ENCODE measurements around the gene PRCP.

PRCP gene

DNA sequence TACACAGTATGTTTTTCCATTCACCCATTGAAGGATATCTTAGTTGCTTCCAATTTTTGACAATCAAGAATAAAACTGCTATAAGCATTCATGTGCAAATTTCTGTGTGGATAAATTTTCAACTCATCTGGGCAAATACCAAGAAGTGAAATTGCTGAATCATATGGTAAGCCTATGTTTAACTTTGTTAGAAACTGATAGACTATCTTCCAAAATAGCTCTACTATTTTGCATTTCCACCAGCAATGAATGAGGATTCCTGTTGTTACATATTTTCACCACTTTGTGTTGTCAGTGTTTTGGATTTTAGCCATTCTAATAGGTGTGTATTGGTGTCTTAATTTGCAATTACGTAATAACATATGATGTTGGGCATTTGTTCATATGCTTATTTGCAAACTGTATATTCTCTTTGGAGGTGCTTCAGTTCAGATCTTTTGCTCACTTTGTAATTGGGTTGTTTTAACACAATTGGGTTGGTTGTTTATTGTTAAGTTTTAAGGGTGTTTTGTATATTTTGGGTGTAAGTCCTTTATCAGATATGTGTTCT lies 117.3 kb downstream of the PRCP start:
- no peak overlapping the region for H3K4me3 ChIP-seq (ENCODE audit: control insufficient read depth in 1 of 7, extremely low read depth in 1 of 7, insufficient read depth in 4 of 7, low read depth in 2 of 7, low read length in 6 of 7)
- H3K36me3 ChIP-seq (ENCODE audit: control insufficient read depth in 4 of 4, insufficient read depth in 4 of 4, low read length in 3 of 4), result no peaks in the 10 kb centered on the region
- H3K27ac ChIP-seq (ENCODE audit: insufficient read depth in 1 of 2, low read depth in 1 of 2, low read length in 2 of 2, poor library complexity in 1 of 2, severe bottlenecking in 2 of 2), result no peak overlapping the region
- CTCF ChIA-PET, result no interaction called here
- H3K9me3 ChIP-seq (ENCODE audit: control extremely low read depth in 1 of 5, control insufficient read depth in 4 of 5, insufficient read depth in 2 of 5, low read depth in 1 of 5, low read length in 4 of 5), result peaks cover 0 to 5% (median 2%) of the 10 kb centered on the region in 5 experiments
- POLR2A ChIA-PET, result no interaction called here
- WGBS (ENCODE audit: insufficient coverage), result 100% methylated on average over 1 of the region's 1 CpG
- DNase-seq, result no peak
- peaks cover 0 to 3% (median 0%) of the 10 kb centered on the region in 5 experiments for H3K27me3 ChIP-seq (replicated peaks in 2 of 5; ENCODE audit: control insufficient read depth in 4 of 5, insufficient read depth in 5 of 5, low read length in 4 of 5)
- peaks cover 0 to 2% (median 0%) of the 10 kb centered on the region in 4 experiments for H3K4me1 ChIP-seq (ENCODE audit: control extremely low read depth in 1 of 4, control insufficient read depth in 4 of 4, insufficient read depth in 4 of 4, low read length in 3 of 4)

DNA sequence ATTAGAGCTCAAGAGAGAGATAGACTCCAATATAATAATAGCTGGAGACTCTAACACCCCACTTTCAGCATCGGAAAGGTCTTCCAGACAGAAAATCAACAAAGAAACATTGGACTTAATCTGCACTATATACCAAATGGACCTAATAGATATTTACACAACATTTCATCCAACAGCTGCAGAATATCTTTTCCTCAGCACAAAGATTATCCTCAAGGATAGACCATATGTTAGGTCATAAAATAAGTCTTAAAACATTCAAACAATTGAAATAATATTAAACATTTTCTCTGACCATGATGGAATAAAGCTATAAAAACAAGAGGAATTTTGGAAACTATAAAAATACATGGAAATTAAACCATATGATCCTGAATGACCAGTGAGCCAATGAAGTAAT lies 121.5 kb downstream of the PRCP start:
- H3K9me3 ChIP-seq (ENCODE audit: control extremely low read depth in 1 of 5, control insufficient read depth in 4 of 5, insufficient read depth in 2 of 5, low read depth in 1 of 5, low read length in 4 of 5), result peaks cover 0 to 12% (median 5%) of the 10 kb centered on the region in 5 experiments
- CTCF ChIA-PET, result interaction anchor here (0.7 to 1.9 kb wide), 4 partner anchors 11 to 154 kb away, joined by 3 to 4 read pairs (median 3); no protein-coding TSS in a partner anchor
- no peak overlapping the region for H3K4me3 ChIP-seq (ENCODE audit: control insufficient read depth in 1 of 7, extremely low read depth in 1 of 7, insufficient read depth in 4 of 7, low read depth in 2 of 7, low read length in 6 of 7)
- no peaks in the 10 kb centered on the region for H3K4me1 ChIP-seq (ENCODE audit: control extremely low read depth in 1 of 4, control insufficient read depth in 4 of 4, insufficient read depth in 4 of 4, low read length in 3 of 4)
- no peaks in the 10 kb centered on the region for H3K36me3 ChIP-seq (ENCODE audit: control insufficient read depth in 4 of 4, insufficient read depth in 4 of 4, low read length in 3 of 4)
- DNase-seq, result no peak
- peaks cover 0 to 3% (median 0%) of the 10 kb centered on the region in 5 experiments for H3K27me3 ChIP-seq (replicated peaks in 2 of 5; ENCODE audit: control insufficient read depth in 4 of 5, insufficient read depth in 5 of 5, low read length in 4 of 5)
- POLR2A ChIA-PET, result interaction anchor here (0.6 kb wide), 1 partner anchor 24 kb away, joined by 3 read pairs; no protein-coding TSS in a partner anchor
- no peak overlapping the region for H3K27ac ChIP-seq (ENCODE audit: insufficient read depth in 1 of 2, low read depth in 1 of 2, low read length in 2 of 2, poor library complexity in 1 of 2, severe bottlenecking in 2 of 2)
- no CpG with 5 or more reads among the region's 1 CpG for WGBS (ENCODE audit: insufficient coverage)

DNA sequence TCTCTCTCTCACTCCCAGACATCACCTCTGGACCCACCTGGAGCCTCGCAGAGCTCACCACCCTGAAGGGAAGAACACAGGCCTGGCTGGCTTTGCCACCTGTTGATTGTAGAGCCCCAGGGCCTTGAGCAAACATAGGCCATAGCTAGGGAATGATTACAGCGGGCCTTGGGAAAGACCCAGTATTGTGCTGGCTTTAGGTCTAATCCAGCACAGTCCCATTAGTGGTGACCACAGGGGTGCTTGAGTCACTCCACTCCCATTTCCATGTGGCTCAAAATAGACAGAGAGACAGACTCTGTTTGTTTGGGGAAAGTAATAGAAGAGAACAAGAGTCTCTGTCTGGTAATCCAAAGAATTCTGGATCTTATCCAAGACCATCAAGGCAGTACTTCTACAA lies 123.9 kb downstream of the PRCP start:
- ChIA-PET CTCF (interaction anchor here (0.6 to 1.9 kb wide), 11 partner anchors 11 to 91 kb away, joined by 3 to 7 read pairs (median 5); no protein-coding TSS in a partner anchor), POLR2A (no interaction called here)
- H3K27me3 ChIP-seq (replicated peaks in 2 of 5; ENCODE audit: control insufficient read depth in 4 of 5, insufficient read depth in 5 of 5, low read length in 4 of 5), result peaks cover 0 to 3% (median 0%) of the 10 kb centered on the region in 5 experiments
- H3K27ac ChIP-seq (ENCODE audit: insufficient read depth in 1 of 2, low read depth in 1 of 2, low read length in 2 of 2, poor library complexity in 1 of 2, severe bottlenecking in 2 of 2), result no peak overlapping the region
- no peak overlapping the region for H3K4me3 ChIP-seq (ENCODE audit: control insufficient read depth in 1 of 7, extremely low read depth in 1 of 7, insufficient read depth in 4 of 7, low read depth in 2 of 7, low read length in 6 of 7)
- no peaks in the 10 kb centered on the region for H3K4me1 ChIP-seq (ENCODE audit: control extremely low read depth in 1 of 4, control insufficient read depth in 4 of 4, insufficient read depth in 4 of 4, low read length in 3 of 4)
- WGBS (ENCODE audit: insufficient coverage), result 100% methylated on average over 1 of the region's 2 CpGs
- H3K9me3 ChIP-seq (ENCODE audit: control extremely low read depth in 1 of 5, control insufficient read depth in 4 of 5, insufficient read depth in 2 of 5, low read depth in 1 of 5, low read length in 4 of 5), result peaks cover 0 to 8% (median 6%) of the 10 kb centered on the region in 5 experiments
- DNase-seq, result no peak
- no peaks in the 10 kb centered on the region for H3K36me3 ChIP-seq (ENCODE audit: control insufficient read depth in 4 of 4, insufficient read depth in 4 of 4, low read length in 3 of 4)

DNA sequence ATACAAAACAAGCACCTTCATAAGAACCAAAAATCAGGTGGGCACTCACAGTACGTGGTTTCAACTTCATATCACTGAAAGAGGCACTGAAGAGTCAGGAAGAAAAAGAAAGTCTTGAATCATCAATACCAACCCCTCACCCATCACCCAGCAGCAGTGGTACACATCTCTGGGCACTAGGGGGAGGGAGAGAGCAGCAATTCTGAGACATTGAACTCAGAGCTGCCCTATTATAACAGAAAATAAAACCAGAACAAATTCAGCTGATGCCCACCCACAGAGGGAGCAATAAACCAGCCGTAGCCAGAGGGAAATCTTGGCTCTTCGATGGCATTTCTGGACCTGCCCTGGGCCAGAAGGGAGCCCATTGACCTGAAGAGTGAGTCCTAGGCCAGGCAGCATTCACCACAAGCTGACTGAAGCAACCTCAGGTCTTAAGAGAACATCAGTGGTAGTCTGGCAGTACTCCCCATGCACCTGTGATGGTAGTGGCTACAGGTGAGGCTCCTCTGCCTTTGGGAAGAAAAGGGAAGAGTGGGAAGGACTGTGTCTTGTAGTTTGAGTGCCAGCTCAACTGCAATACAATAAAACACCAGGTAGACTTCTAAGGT lies 124.4 kb downstream of the PRCP start:
- no peaks in the 10 kb centered on the region for H3K36me3 ChIP-seq (ENCODE audit: control insufficient read depth in 4 of 4, insufficient read depth in 4 of 4, low read length in 3 of 4)
- peaks cover 0 to 8% (median 4%) of the 10 kb centered on the region in 5 experiments for H3K9me3 ChIP-seq (ENCODE audit: control extremely low read depth in 1 of 5, control insufficient read depth in 4 of 5, insufficient read depth in 2 of 5, low read depth in 1 of 5, low read length in 4 of 5)
- no peak overlapping the region for H3K27ac ChIP-seq (ENCODE audit: insufficient read depth in 1 of 2, low read depth in 1 of 2, low read length in 2 of 2, poor library complexity in 1 of 2, severe bottlenecking in 2 of 2)
- no peak overlapping the region for H3K4me3 ChIP-seq (ENCODE audit: control insufficient read depth in 1 of 7, extremely low read depth in 1 of 7, insufficient read depth in 4 of 7, low read depth in 2 of 7, low read length in 6 of 7)
- peaks cover 0 to 3% (median 0%) of the 10 kb centered on the region in 5 experiments for H3K27me3 ChIP-seq (replicated peaks in 2 of 5; ENCODE audit: control insufficient read depth in 4 of 5, insufficient read depth in 5 of 5, low read length in 4 of 5)
- POLR2A ChIA-PET, result no interaction called here
- no peaks in the 10 kb centered on the region for H3K4me1 ChIP-seq (ENCODE audit: control extremely low read depth in 1 of 4, control insufficient read depth in 4 of 4, insufficient read depth in 4 of 4, low read length in 3 of 4)
- CTCF ChIA-PET, result interaction anchor here (0.6 to 1.9 kb wide), 13 partner anchors 12 to 91 kb away, joined by 3 to 7 read pairs (median 4); no protein-coding TSS in a partner anchor
- peak; percentile 32 to 65 (median 61) for DNase-seq
- WGBS (ENCODE audit: insufficient coverage), result 67% methylated on average over 2 of the region's 3 CpGs

DNA sequence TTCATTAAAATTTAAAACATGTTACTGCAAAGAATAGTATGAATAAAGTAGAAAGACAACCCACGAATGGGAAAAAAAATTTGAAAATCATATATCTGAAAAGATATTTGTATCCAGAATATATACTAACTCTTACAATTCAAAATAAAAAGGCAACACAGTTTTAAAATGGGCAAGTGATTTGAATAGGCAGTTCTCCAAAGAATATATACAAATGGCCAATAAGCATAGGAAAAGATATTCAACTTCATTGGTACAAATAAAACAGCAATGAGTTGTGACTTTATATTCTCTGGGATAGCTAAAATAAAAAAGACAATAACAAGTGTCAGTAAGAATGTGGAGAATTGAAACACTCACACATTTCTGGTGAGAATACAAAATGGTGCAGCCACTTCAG lies 125.0 kb downstream of the PRCP start:
- H3K4me3 ChIP-seq (ENCODE audit: control insufficient read depth in 1 of 7, extremely low read depth in 1 of 7, insufficient read depth in 4 of 7, low read depth in 2 of 7, low read length in 6 of 7), result no peak overlapping the region
- H3K4me1 ChIP-seq (ENCODE audit: control extremely low read depth in 1 of 4, control insufficient read depth in 4 of 4, insufficient read depth in 4 of 4, low read length in 3 of 4), result no peaks in the 10 kb centered on the region
- H3K36me3 ChIP-seq (ENCODE audit: control insufficient read depth in 4 of 4, insufficient read depth in 4 of 4, low read length in 3 of 4), result no peaks in the 10 kb centered on the region
- no CpG with 5 or more reads among the region's 1 CpG for WGBS (ENCODE audit: insufficient coverage)
- no peak overlapping the region for H3K27ac ChIP-seq (ENCODE audit: insufficient read depth in 1 of 2, low read depth in 1 of 2, low read length in 2 of 2, poor library complexity in 1 of 2, severe bottlenecking in 2 of 2)
- no peak for DNase-seq
- peaks cover 0 to under 1% (median 0%) of the 10 kb centered on the region in 5 experiments for H3K27me3 ChIP-seq (replicated peaks in 2 of 5; ENCODE audit: control insufficient read depth in 4 of 5, insufficient read depth in 5 of 5, low read length in 4 of 5)
- CTCF ChIA-PET, result interaction anchor here (0.8 to 1.9 kb wide), 9 partner anchors 12 to 92 kb away, joined by 3 to 7 read pairs (median 5); no protein-coding TSS in a partner anchor
- H3K9me3 ChIP-seq (ENCODE audit: control extremely low read depth in 1 of 5, control insufficient read depth in 4 of 5, insufficient read depth in 2 of 5, low read depth in 1 of 5, low read length in 4 of 5), result peaks cover 0 to 8% (median 4%) of the 10 kb centered on the region in 5 experiments
- POLR2A ChIA-PET, result no interaction called here

All from common myeloid progenitor, CD34-positive (primary cell).